HG03280 (cell line): ENCODE results near the gene GRIA1.
"Not testable (repeated sequence)": the region's sequence is repeated elsewhere in the genome, so short reads cannot be mapped to it uniquely, and the experiment has no call there.

Experiments
- ATAC-seq: cut with Tn5 transposase; IDR thresholded peaks from one replicate; pipeline ENCODE4 v1.9.1; 2021; ENCODE audit warnings: mild to moderate bottlenecking, moderate library complexity; ENCODE audit not compliant: unreplicated experiment

The GRIA1 gene

GRCh38 chr5:153713943-153714342 is 223.5 kb downstream of the GRIA1 start:
- ATAC-seq, result no peak

DNA sequence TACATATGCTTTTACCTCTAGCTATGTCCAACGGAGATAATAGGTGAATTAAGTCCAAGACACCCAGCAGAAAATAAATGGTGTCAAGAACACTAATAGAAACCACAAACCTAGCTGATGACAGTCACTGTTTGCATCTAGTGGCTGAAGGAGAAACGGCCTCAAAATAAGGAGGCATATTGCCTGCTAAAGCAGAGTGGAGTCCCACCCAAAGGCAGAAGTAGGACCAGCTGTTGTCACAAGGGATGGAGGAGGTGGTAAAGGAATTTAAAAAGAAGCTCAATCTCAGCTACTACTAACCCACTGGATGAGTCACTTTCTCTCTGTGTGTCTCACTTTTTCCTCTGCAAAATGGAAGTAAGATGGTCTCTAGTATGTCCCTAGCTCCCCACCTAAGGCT is 224.3 kb downstream of the GRIA1 start:
- ATAC-seq, result no peak

DNA sequence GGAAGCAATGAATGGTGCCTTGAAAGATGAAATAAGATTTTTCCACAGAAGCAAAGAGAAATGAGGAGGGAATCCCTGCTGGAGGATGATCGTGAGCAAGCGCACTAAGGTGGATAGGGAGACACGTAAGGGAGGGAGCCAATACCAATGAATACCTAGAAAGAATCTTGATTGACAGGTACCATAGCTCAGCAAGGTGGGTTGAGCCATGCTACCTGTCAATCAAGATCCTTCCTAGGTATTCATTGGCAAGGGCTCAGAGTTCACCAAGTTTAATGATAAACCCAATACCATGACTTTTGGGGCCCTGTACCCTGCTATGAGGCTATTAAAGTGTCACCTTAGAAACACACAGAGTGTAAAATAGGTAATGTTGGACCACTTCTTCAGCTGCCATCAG is 226.8 kb downstream of the GRIA1 start:
- ATAC-seq, result no peak

- ATAC-seq, result no peak
These were observed 228.2 kb downstream of the GRIA1 start for GRCh38 chr5:153718713-153719112.

DNA sequence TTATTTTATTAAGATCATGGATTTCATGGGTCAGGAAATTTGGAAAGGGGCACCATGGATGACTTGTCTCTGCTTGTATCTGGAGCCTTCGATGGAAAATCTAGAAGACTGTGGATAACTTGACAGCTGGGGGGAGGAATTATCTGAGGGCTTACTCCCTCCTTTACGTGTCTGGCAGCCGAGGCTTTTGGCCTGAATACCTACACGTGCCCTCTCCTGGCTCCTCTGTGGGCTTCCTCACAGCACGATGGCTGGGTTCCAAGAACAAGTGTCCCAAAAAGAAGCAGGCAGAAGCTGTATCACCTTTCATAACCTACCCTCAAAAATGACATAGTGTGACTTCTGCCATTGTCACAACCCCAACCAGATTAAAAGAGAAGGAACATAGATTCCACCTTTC is 228.9 kb downstream of the GRIA1 start:
- ATAC-seq, result no peak

- not testable (repeated sequence) for ATAC-seq
These were observed 232.6 kb downstream of the GRIA1 start for GRCh38 chr5:153723022-153723610.

GRCh38 chr5:153742060-153742459 is 251.6 kb downstream of the GRIA1 start:
- no peak for ATAC-seq

- ATAC-seq, result no peak
These were observed 254.3 kb downstream of the GRIA1 start for GRCh38 chr5:153744751-153745150.

- ATAC-seq, result no peak
These were observed 255.4 kb downstream of the GRIA1 start for GRCh38 chr5:153745778-153746395.

DNA sequence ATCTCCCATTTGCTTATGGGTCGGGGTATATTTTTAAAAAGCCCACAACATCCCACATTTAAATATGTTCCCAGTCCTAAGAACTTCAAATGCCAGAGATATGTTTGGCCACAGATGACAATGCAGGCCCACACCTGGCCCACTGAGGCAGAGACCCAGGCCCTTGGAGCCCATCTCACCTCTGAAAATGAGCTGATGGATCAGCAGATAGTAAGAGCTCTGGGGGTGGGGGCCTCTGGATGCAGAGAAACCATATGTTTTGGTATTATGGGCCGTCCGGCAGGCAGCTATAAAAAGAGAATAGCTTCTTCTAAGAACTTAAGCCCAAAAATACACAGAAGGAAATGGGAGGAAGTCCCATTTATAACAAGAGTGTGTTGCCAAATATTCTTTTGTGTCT is 256.0 kb downstream of the GRIA1 start:
- ATAC-seq, result no peak

DNA sequence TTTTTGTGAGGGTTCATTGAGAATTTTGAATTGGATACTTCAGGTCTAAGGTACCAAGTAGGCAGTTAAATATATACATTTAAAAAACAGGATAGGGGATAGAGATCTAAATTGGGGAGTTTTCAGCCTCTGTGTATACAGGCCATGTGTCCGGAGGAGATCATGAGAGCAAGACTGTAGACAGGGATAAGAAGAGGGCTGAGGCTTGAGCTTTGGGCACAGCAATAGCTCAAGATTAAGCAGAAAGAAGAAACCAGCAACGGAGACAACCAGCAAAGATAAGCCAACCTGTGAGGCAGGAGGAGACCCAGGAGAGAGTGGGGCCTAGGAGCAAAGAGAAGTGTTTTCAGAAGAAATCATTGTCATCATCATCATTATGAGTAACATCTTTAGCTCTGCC is 258.4 kb downstream of the GRIA1 start:
- no peak for ATAC-seq

DNA sequence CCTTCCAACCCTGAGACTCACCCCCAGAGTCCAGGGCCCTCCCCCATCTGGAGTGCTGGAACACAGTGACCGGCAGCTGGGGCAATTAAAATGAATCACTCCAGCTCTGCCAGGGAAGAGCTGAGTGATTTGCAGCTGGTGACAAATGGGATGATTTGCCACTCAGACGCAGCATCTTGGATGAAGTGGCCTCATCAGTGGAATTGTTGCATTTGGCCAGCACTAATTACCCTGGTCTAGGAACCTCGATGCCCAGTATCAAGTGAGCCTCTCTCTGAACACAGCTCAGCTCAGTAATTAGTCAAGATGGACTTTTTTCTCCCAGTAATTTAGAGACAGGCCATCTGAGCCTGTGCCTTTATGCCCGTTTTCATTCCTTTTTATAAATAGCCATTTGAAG is 259.5 kb downstream of the GRIA1 start:
- ATAC-seq, result no peak

- no peak for ATAC-seq
These were observed 260.8 kb downstream of the GRIA1 start for GRCh38 chr5:153751251-153751650.

DNA sequence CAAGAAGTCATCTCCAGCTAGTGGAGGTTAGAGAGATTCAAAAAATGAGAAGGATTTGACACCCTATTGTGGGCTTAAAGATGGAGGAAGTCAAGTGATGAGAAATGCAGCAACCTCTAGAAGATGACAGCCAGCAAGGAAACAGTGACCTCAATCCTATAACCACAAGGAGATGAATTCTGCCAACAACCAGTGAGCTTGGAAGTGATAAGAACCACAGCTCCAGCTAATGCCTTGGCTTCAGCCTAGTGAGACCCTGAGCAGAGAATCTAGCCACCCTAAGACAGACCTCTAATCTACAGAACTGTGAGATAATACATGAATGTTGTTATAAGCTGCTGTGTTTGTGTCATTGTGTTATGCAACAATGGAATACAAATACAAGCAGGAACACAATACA is 262.4 kb downstream of the GRIA1 start:
- ATAC-seq, result no peak

- no peak for ATAC-seq
These were observed 263.4 kb downstream of the GRIA1 start for GRCh38 chr5:153753645-153754432.

- ATAC-seq, result no peak
These were observed 265.5 kb downstream of the GRIA1 start for GRCh38 chr5:153755913-153756500.

GRCh38 chr5:153756540-153756939 is 266.1 kb downstream of the GRIA1 start:
- ATAC-seq, result no peak

DNA sequence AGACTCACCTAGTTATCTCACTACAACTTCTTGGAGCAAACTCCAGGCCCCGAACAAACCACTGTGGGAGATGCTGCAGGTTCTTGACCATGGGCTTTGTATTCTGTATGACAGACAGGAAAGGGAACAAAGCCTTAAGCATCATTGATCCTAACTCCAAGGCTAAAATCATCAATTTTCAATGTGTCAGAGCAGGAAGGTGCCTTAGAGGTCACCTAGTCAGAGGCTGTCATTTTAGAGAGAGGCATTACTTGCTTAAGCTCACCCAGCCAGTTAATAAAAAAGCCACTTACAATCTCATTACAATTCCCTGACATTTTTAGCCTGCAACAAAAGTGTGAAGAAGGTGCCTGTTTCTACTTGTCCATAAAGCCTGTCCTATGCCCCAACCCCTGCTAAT is 275.5 kb downstream of the GRIA1 start:
- no peak for ATAC-seq

DNA sequence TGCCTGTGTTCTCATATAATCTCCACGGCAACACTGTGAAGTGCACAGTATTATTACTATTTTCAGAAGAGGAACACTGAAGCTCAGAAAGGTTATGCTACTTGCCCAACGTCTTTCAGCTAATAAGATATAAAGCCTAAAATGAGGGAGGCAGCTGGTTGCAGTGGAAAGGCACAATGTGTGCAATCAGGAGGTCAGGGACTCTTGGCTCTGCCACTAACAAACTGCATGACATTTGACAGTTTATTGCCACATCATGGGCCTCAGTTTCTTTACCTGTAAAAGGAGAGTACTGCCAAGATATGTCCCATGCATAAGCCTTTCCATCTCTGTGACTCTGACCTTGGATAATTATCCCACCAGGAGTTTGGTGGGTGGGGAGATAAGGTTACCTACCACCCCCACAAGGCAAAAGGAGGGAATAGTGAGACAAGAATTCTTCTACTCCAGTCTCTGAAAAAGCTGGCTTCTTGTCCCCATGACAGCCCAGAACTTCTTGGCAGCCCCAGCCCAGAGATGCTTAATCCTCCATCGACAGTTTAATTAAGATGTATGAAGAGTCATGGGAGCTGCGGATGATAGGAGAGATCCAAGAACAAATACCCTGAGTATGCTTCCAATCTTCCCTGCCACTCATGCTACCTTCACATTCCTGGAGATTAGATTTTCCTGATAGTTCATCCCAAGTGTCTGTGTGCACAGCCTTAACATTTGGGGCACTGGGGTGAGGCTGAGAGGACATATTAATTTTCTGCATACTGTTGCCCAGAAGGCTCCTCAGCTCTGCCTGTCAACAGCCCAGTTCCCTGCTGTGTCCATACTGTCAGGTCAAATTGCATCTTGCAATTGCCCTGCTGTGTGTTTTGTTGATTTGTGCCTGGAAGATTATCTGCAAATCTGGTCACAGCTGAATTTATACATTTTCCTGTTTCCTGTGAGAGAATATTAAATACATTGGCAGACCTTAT is 277.0 kb downstream of the GRIA1 start:
- no peak for ATAC-seq

GRCh38 chr5:153770066-153770465 is 279.6 kb downstream of the GRIA1 start:
- no peak for ATAC-seq

- ATAC-seq, result no peak
These were observed 284.2 kb downstream of the GRIA1 start for GRCh38 chr5:153774686-153775085.
